Renal cortex interstitium (tissue), 11 donors: ENCODE measurements around the gene MTLN. TPM values are rescaled to one million over a fixed set of nuclear protein-coding genes. Genes with fewer than 3 reads are reported as not detected.
"Not testable (repeated sequence)": the region's sequence is repeated elsewhere in the genome, so short reads cannot be mapped to it uniquely, and the experiment has no call there.

Experiments used
- DNase-seq, 11 donors: peaks; one replicate each; pipeline ENCODE4 v3.0.0-alpha.2; 2013; ENCODE audit warnings: low read depth in 9 of 11, low spot score in 4 of 11; ENCODE audit errors: extremely low read depth in 1 of 11
- polyA plus RNA-seq, 3 donors: library from polyadenylated mRNA; unstranded; fragments of 120-200 nt; gene quantifications; one replicate each; pipeline ENCODE4 v1.2.1, GENCODE V29; 2013; ENCODE audit not compliant: insufficient read length in 3 of 3

Gene MTLN
- polyA plus RNA-seq, 3 donors: 10.6 to 19.3 (median 15.7) TPM

GRCh38 chr2:110215566-110216158, 3.3 kb upstream of the MTLN start:
- DNase-seq: no peak

- DNase-seq: no peak
Observed at GRCh38 chr2:110215091-110215490, 2.7 kb upstream of the MTLN start.

GRCh38 chr2:110213522-110213921, 1.2 kb upstream of the MTLN start:
- DNase-seq: not testable (repeated sequence)

DNA sequence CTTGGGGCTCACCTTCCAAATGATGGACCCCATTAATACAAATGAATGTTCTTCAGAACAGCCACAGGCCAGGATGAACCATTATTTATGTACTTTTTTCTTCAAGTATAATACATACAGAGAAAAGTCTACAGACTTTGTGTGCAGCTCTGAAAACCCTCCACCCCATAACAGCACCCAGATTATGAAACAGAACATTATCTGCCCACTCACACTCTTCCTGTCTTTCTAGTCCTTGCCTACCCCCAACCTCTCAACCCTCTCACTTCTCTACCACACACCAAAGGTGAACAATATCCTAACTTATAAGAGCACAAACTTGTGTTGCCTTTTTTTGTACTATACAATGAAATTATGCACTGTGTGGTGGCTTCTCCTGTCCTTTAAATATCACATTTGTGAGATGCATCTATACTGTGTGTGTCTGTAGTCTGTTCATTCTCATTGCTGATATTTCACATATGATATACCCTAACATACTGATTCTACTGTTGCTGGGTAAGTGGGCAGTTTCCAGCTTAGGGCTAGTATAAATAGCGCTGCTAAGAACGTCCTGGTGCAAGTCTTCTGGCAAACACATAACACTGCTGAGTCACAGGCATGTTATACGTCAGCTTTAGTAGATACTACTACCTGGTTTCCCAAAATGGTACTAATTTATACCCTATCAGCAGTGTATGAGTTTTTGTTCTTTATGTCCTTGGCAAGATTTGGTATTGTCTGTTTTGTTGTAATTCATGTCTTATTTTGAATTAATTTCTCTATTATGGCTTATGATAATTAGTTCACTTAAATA, 6.5 kb downstream of the MTLN start:
- DNase-seq: no peak

- peak; percentile 64 to 85 (median 78) for DNase-seq
Observed at GRCh38 chr2:110204408-110205385, 7.7 kb downstream of the MTLN start, which contains the start of gene NPHP1. Gene NPHP1 (minus strand): TSS chr2:110205013. CDS start chr2:110204968, 45 bp downstream.

GRCh38 chr2:110198016-110198415, 14.3 kb downstream of the MTLN start:
- no peak for DNase-seq

- DNase-seq: no peak
Observed at GRCh38 chr2:110197452-110197851, 14.9 kb downstream of the MTLN start.

DNA sequence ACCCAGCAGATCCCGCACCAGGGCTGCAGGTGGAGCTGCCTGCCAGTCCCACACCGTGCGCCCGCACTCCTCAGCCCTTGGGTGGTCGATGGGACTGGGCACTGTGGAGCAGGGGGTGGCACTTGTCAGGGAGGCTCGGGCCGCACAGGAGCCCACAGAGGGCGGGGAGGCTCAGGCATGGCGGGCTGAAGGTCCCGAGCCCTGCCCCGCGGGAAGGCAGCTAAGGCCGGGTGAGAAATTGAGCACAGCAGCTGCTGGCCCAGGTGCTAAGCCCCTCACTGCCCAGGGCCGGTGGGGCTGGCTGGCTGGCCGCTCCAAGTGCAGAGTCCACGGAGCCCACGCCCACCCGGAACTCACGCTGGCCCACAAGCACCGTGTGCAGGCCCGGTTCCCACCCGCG, 22.2 kb downstream of the MTLN start:
- not testable (repeated sequence) for DNase-seq

- DNase-seq: no peak
Observed at GRCh38 chr2:110182449-110182848, 29.9 kb downstream of the MTLN start.

GRCh38 chr2:110180036-110180435, 32.3 kb downstream of the MTLN start:
- no peak for DNase-seq

DNA sequence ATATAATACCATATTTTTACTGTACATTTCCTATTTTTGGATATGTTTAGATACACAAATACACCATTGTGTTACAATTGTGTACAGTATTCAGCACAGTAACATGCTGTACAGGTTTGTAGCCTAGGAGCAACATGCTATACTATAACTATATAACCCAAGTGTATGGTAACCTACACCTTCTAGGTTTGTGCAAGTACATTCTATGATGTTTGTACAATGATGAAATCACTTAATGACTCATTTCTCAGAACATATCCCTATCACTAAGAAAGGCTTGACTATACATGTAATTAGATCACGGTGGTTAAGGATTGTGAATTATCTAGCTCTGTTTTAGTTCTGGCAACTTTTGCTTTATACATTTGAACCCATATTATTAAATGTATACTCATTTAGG, 38.8 kb downstream of the MTLN start:
- no peak for DNase-seq

GRCh38 chr2:110172506-110172905, 39.8 kb downstream of the MTLN start:
- DNase-seq: no peak

- DNase-seq: no peak
Observed at GRCh38 chr2:110170102-110170501, 42.2 kb downstream of the MTLN start.

DNA sequence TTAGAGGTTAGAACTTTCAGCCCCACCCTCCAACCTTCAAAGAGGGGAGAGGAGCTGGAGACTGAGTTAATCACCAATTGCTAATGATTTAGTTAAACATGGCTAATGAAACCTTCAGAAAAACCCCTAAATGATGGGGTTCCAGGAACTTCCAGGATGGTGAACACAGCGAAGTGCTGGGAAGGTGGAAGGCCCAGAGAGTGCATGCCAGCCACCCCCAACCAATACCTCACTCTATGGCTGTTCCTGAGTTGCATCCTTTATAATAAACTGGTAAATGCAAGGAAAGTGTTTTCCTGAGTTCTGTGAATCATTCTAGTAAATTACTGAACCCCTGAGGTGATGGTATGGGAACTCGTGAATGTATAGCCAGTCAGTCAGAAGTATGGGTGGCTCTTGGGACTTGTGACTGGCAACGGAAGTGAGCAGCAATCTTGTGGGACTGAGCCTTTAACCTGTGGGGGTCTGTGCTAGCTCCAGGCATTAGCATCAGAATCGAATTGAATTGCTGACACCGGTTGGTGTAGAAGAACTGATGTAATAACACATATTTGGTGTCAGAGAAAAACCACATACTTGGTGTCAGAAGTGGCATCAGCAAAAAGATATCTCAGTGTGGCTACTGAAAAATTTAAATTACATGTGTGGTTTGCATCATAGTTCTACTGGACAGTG, 44.9 kb downstream of the MTLN start:
- no peak for DNase-seq

- no peak for DNase-seq
Observed at GRCh38 chr2:110166266-110166665, 46.1 kb downstream of the MTLN start.
